Hepatocyte (in vitro differentiated cells): Measurements from ENCODE around the gene CAMK2G. TPM values are rescaled to one million over a fixed set of nuclear protein-coding genes. Genes with fewer than 3 reads are reported as not detected.
"Not testable (repeated sequence)": the region's sequence is repeated elsewhere in the genome, so short reads cannot be mapped to it uniquely, and the experiment has no call there.

Experiments
- DNase-seq: peaks from one replicate; pipeline ENCODE4 v3.0.0-alpha.2; 2016; ENCODE audit warnings: low spot score
- H2AFZ ChIP-seq: fragments of 200-600 bp; sonication (generic); 2 replicates; pipeline ENCODE4 v1.6.0; 2016; ENCODE audit warnings: antibody characterized with exemption, mild to moderate bottlenecking
- H3K27ac ChIP-seq: fragments of 200-600 bp; sonication (generic); 2 replicates; pipeline ENCODE4 v1.5.1; 2016; ENCODE audit warnings: mild to moderate bottlenecking
- H3K27me3 ChIP-seq: fragments of 200-600 bp; sonication (generic); 2 replicates; pipeline ENCODE4 v1.6.1; 2016
- H3K36me3 ChIP-seq: fragments of 200-600 bp; sonication (generic); replicated peaks from 2 replicates; pipeline ENCODE4 v1.5.1; 2016; ENCODE audit warnings: low read depth; ENCODE audit not compliant: insufficient read depth
- H3K4me1 ChIP-seq: fragments of 200-600 bp; sonication (generic); 2 replicates; pipeline ENCODE4 v1.5.1; 2016; ENCODE audit warnings: mild to moderate bottlenecking, moderate library complexity; ENCODE audit not compliant: insufficient read depth
- H3K4me2 ChIP-seq: fragments of 200-600 bp; sonication (generic); 2 replicates; pipeline ENCODE4 v1.6.0; 2016
- H3K4me3 ChIP-seq: fragments of 200-600 bp; sonication (generic); 2 replicates; pipeline ENCODE4 v1.5.1; 2016; ENCODE audit warnings: mild to moderate bottlenecking
- H3K79me2 ChIP-seq: fragments of 200-600 bp; sonication (generic); 2 replicates; pipeline ENCODE4 v1.6.0; 2017; ENCODE audit warnings: mild to moderate bottlenecking
- H3K9me2 ChIP-seq: fragments of 200-600 bp; sonication (generic); replicated peaks from 2 replicates; pipeline ENCODE4 v1.6.0; 2017; ENCODE audit warnings: mild to moderate bottlenecking; ENCODE audit not compliant: insufficient read depth
- H3K9me3 ChIP-seq: fragments of 200-600 bp; sonication (generic); 2 replicates; pipeline ENCODE4 v1.5.1; 2016; ENCODE audit warnings: low read depth, mild to moderate bottlenecking
- H4K20me1 ChIP-seq: fragments of 200-600 bp; sonication (generic); 2 replicates; pipeline ENCODE4 v1.6.0; 2016; ENCODE audit warnings: mild to moderate bottlenecking; ENCODE audit not compliant: insufficient read depth, poor library complexity, severe bottlenecking
- EZH2 ChIP-seq: fragments of 200-600 bp; sonication (generic); IDR thresholded peaks from 2 replicates; pipeline ENCODE4 v1.6.1; 2016; ENCODE audit warnings: antibody characterized with exemption, mild to moderate bottlenecking, borderline replicate concordance
- EZH2phosphoT487 ChIP-seq: fragments of 200-600 bp; sonication (generic); IDR thresholded peaks from one replicate; pipeline ENCODE4 v1.6.1; 2018; ENCODE audit warnings: antibody characterized with exemption, mild to moderate bottlenecking, low read depth, moderate library complexity; ENCODE audit not compliant: unreplicated experiment, severe bottlenecking
- WGBS: methylation state at CpG from one replicate; pipeline ENCODE4 v1.1.6; 2016; ENCODE audit warnings: low lambda C conversion rate; ENCODE audit errors: missing lambda C conversion rate; 5-methylcytosine and 5-hydroxymethylcytosine counted together
- polyA plus RNA-seq: library from polyadenylated mRNA; unstranded; fragments of >200 nt; fragmentation: Nextera tagmentation; extraction: Ambion mirVana; gene quantifications from 2 replicates; pipeline ENCODE4 v1.2.1, GENCODE V29; 2016
- total RNA-seq: library from RNA; depleted of rRNA; stranded (reverse); fragments of >200 nt; gene quantifications from 2 replicates; pipeline ENCODE4 v1.2.3, GENCODE V29; 2014
- TF ChIP-seq, protein P1 (sequence below): fragments of 200-600 bp; sonication (generic); IDR thresholded peaks from 2 replicates; pipeline ENCODE4 v1.5.1; 2016; ENCODE audit warnings: antibody characterized with exemption, mild to moderate bottlenecking; ENCODE audit not compliant: poor library complexity

CAMK2G gene
- total RNA-seq: 22.5 and 25.0 TPM in 2 replicates
- polyA plus RNA-seq: 5.2 and 5.9 TPM in 2 replicates

DNA sequence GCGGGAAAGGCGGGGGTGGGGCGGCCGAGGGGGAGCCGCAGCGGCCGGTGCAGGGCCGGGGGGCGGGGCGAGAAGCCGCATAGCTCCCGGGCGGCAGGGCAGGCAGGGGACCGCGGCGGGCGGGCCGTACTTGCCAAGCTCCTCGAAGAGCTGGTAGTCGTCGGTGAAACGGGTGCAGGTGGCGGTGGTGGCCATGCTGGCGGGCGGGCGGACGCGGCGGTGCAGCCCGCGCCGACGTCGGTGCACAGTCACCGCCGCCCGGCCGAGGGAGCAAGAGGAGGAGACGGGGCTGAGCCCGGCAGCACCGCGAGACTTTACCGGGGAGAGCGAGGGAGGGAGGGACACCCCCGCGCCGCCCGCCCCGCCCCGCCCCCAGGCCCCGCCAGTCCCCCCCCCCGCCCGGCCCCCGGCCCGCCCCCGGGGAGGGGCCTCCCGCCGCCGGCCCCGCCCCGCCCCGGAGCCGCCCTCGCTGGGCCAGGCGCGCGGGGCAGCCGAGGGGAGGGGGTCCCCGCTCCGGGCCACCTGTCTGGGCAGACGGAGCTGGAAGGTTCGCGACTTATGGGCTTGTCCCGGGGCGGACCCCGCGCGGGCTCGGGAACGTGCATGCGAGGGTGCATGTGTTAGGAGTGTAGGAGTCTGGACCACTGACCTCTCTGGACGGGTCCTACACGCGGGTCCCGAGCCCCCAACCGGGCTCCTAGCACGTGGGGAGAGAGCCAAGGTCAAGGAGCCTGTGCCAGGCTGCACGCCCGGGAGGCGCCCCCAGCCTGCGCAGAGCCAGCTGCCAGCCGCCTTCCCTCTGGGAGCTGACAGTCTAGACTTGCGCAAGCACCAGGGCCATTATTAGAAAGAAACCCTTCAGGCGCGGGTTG, at the start of gene CAMK2G:
CAMK2G (minus strand) TSS at position 289 of the 872 bp plus-strand sequence; CDS start at position 195, 94 bp downstream.
- no peaks in the 10 kb centered on the region for H3K27me3 ChIP-seq
- no peaks in the 10 kb centered on the region for H3K36me3 ChIP-seq
- peak; percentile 93 for DNase-seq
- no peaks in the 10 kb centered on the region for H4K20me1 ChIP-seq
- H2AFZ ChIP-seq: peak within 1 kb of the TSS; percentile 94
- H3K9me3 ChIP-seq: no peaks in the 10 kb centered on the region
- peak within 1 kb of the TSS; percentile 91 for H3K4me2 ChIP-seq
- no peaks in the 10 kb centered on the region for H3K9me2 ChIP-seq
- H3K4me3 ChIP-seq: peak within 1 kb of the TSS; percentile 92
- H3K27ac ChIP-seq: no peak within 1 kb of the TSS
- TF ChIP-seq, protein P1, sequence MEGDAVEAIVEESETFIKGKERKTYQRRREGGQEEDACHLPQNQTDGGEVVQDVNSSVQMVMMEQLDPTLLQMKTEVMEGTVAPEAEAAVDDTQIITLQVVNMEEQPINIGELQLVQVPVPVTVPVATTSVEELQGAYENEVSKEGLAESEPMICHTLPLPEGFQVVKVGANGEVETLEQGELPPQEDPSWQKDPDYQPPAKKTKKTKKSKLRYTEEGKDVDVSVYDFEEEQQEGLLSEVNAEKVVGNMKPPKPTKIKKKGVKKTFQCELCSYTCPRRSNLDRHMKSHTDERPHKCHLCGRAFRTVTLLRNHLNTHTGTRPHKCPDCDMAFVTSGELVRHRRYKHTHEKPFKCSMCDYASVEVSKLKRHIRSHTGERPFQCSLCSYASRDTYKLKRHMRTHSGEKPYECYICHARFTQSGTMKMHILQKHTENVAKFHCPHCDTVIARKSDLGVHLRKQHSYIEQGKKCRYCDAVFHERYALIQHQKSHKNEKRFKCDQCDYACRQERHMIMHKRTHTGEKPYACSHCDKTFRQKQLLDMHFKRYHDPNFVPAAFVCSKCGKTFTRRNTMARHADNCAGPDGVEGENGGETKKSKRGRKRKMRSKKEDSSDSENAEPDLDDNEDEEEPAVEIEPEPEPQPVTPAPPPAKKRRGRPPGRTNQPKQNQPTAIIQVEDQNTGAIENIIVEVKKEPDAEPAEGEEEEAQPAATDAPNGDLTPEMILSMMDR: no peak
- TF ChIP-seq EZH2phosphoT487: no peak
- 8% methylated on average over 24 of the region's 95 CpGs for WGBS
- peaks cover 24% of the 10 kb centered on the region for H3K4me1 ChIP-seq
- peaks cover 25% of the 10 kb centered on the region for H3K79me2 ChIP-seq

DNA sequence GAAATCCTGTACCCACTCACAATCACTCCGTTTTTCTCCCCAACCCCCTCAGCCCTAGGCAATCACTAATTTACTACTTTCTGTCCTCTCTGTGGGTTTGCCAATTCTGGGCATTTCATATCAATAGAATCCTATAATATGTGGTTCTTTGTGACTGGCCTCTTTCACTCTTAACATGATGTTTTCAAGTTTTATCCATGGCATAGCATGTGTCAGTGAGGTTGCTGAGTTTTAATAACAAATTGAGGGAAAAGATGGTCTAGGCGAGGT, 48.4 kb upstream of the CAMK2G start:
- WGBS: 50% methylated on average over 2 of the region's 2 CpGs
- DNase-seq: no peak
- Histone ChIP-seq H3K9me3 (no peaks in the 10 kb centered on the region), H3K4me3 (no peak overlapping the region), H3K36me3 (no peaks in the 10 kb centered on the region), H3K4me1 (peaks cover 6% of the 10 kb centered on the region), H3K27me3 (no peaks in the 10 kb centered on the region), H3K4me2 (no peak overlapping the region), H4K20me1 (no peaks in the 10 kb centered on the region), H3K79me2 (no peaks in the 10 kb centered on the region), H3K9me2 (no peaks in the 10 kb centered on the region), H2AFZ (no peak overlapping the region), H3K27ac (no peak overlapping the region)
- TF ChIP-seq, protein P1: no peak
- TF ChIP-seq EZH2phosphoT487 (no peak), EZH2 (no peak)

DNA sequence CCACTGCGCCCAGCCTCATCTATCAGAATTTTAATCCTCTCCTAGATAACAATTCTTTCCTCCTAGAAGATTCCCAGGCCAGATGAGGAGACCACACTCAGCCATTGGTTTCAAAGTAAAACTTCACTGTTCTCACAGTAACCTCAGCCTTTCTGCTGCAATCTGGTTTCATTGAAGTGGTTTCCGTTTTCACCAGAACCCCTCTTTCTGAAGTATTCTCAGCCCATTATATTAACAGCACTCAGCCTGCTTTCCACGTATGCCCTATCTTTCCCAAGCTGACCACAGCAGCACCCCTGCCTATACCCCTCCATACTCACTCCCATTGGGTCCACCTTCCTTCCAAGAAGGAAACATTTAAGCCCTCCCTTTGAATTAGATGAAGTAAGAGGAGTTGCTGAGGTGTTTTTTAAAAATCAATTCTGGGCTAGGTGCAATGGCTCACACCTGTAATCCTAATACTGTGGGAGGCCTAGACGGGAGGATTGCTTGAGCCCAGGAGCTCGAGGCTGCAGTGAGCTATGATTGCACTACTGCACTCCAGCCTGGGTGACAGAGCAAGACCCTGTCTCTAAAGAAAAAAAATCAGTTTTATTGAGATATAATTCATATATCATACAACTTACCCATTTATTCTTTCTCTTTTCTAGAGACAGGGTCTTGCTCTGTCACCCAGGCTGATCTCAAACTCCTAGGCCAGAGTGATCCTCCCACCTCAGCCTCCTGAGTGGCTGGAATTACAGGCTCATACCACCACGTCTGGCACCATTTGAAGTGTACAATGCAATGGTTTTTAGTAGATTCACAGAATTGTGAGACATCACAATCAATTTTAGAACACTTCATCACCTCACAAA, 47.9 kb upstream of the CAMK2G start:
- Histone ChIP-seq H3K9me3 (no peaks in the 10 kb centered on the region), H3K4me1 (peaks cover 6% of the 10 kb centered on the region), H3K27ac (no peak overlapping the region), H3K9me2 (no peaks in the 10 kb centered on the region), H3K79me2 (no peaks in the 10 kb centered on the region), H3K27me3 (no peaks in the 10 kb centered on the region), H4K20me1 (no peaks in the 10 kb centered on the region), H3K36me3 (no peaks in the 10 kb centered on the region), H2AFZ (no peak overlapping the region), H3K4me2 (no peak overlapping the region), H3K4me3 (no peak overlapping the region)
- 85% methylated on average over 6 of the region's 6 CpGs for WGBS
- no peak for TF ChIP-seq EZH2phosphoT487
- TF ChIP-seq EZH2: no peak
- no peak for DNase-seq

DNA sequence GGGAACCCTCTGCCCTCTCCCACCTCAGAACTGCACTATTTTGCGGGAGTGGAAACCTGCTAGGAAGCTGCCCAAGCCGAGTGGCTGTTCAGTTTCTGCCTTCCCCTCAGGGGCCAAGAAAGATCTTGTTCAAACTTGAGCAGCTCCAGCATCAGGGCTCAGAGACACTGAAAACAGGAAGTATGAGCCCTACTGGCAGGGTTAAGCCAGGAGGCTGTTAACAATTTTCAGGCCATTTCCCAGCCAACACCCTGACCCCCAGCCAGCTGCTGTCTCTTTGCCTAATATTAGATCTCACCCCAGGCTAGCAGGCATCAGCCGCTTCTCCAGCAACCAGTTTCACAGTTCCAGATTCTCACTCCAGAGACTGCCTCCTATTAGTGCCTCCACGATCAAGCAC, 45.7 kb upstream of the CAMK2G start:
- TF ChIP-seq EZH2: no peak
- TF ChIP-seq, protein P1: no peak
- Histone ChIP-seq H3K36me3 (no peaks in the 10 kb centered on the region), H3K27me3 (no peaks in the 10 kb centered on the region), H2AFZ (peak overlapping the region; percentile 18), H3K9me3 (no peaks in the 10 kb centered on the region), H3K4me2 (peak overlapping the region; percentile 35), H3K79me2 (no peaks in the 10 kb centered on the region), H3K4me3 (no peak overlapping the region), H3K27ac (peak overlapping the region; percentile 50), H4K20me1 (no peaks in the 10 kb centered on the region), H3K9me2 (no peaks in the 10 kb centered on the region), H3K4me1 (peaks cover 6% of the 10 kb centered on the region)
- no peak for DNase-seq
- 37% methylated on average over 4 of the region's 4 CpGs for WGBS

DNA sequence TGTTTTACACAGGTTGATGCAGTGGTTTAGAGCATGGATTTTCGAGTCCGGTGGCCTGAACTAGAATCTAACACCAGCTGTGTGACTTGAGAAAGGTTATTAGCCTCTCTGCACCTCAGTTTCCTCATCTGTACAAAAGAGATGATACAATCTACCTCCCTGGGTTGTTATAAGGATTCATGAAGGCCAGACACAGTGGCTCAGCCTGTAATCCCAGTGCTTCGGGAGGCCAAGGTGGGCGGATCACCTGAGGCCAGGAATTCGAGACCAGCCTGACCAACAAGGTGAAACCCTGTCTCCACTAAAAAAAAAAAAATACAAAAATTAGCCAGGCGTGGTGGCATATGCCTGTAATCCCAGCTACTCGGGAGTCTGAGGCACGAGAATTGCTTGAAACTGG, 45.1 kb upstream of the CAMK2G start:
- WGBS: 84% methylated on average over 8 of the region's 8 CpGs
- H3K4me1 ChIP-seq, H3K79me2 ChIP-seq, DNase-seq, H3K4me3 ChIP-seq, H3K9me2 ChIP-seq, H4K20me1 ChIP-seq, H3K4me2 ChIP-seq, H3K36me3 ChIP-seq, H3K27me3 ChIP-seq, H3K9me3 ChIP-seq, H2AFZ ChIP-seq: not testable (repeated sequence)
- H3K27ac ChIP-seq: peak overlapping the region; percentile 50
